Adrenal gland (tissue), 5 donors: Measurements from ENCODE around the gene IRX2.

ENCODE experiments used
- CTCF ChIP-seq, 6 experiments: fragments of 450-650 bp in 4 of 6; fragments of 200-600 bp in 2 of 6; sonication (generic) in 1 of 6; IDR thresholded peaks; 1 replicate in 5 of 6; 2 replicates in 1 of 6; pipeline versions ENCODE4 v1.5.1 to v1.8.0; 2016 to 2021; ENCODE audit warnings: antibody characterized with exemption in 6 of 6, mild to moderate bottlenecking in 2 of 6, moderate library complexity in 1 of 6
- POLR2A ChIP-seq, 2 donors: fragments of 450-650 bp; IDR thresholded peaks; one replicate each; pipeline ENCODE4 v1.6.1; 2017; ENCODE audit warnings: antibody characterized with exemption in 2 of 2, mild to moderate bottlenecking in 2 of 2, moderate library complexity in 1 of 2
- donor health status: DM: no; HTN: no; CAD: no.

DNA sequence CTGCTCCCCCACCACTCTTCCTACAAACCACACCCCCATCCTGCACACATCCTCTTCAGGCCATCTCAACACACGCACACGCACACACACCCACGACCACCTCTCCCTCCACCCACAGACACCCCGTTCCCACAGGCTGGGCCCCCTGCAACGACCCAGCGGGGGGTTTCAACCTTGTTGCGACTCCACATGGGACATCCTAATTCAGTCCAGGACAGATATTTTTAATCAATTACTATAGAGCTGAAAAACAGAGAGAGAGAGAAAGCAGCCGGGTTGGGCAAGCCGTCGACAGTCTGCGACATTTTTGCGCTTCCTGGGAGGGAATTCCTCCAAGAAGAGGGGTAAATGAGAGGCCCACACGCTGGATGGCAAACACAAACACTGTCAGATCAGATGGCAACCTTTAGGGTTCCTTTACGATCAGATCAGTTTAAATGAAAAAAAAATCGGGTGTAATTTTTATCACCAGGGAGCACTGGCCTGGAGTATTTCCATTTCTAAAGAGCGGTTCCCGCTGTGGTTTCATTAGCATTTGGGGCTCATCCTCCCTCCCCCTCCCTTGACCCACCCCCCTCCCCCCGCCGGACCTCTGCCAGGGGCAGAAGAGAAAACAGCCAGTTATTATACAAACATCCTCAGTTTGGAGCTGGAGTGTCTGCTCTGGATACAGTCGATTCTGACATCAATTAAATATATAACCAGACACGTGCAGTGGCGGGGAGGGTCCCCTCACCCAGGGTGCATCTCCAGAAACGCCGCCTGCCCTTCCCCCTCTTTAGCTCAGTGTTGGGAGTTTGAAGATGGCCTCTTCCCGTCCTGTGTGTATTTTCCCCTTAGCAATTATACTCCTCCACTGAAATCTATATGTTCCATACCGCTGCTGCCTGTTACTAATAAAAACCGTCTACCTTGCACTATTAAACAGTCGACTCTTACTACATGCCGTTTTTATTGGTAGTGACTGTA is 2.3 kb upstream of the IRX2 start:
- no peak for TF ChIP-seq CTCF (IDR thresholded peaks at IDR 0.05)
- no peak for TF ChIP-seq POLR2A (IDR thresholded peaks at IDR 0.05)
